Ovary (tissue), 9 donors: Measurements from ENCODE around the gene NTRK2. TPM values are rescaled to one million over a fixed set of nuclear protein-coding genes. Genes with fewer than 3 reads are reported as not detected.

Source experiments
- DNase-seq, 5 donors: peaks; one replicate each; pipeline ENCODE4 v3.0.0-alpha.2; 2019 to 2020
- H3K27ac ChIP-seq, 2 donors: fragments of 200-600 bp; one replicate each; pipeline versions ENCODE4 v1.5.1 to v1.8.0; 2019 to 2022
- H3K27me3 ChIP-seq: fragments of 200-600 bp; one replicate; pipeline ENCODE4 v1.8.0; 2022
- H3K36me3 ChIP-seq: fragments of 200-600 bp; sonication (generic); one replicate; pipeline ENCODE4 v1.5.1; 2019
- H3K4me1 ChIP-seq: one replicate; pipeline ENCODE4 v1.8.1; 2013; ENCODE audit warnings: mild to moderate bottlenecking, moderate library complexity; ENCODE audit not compliant: insufficient read depth
- H3K4me3 ChIP-seq: fragments of 200-600 bp; sonication (generic); one replicate; pipeline ENCODE4 v1.5.1; 2017
- H3K9me3 ChIP-seq, 2 donors: fragments of 200-600 bp in 1 of 2; sonication (generic) in 1 of 2; one replicate each; pipeline versions ENCODE4 v1.5.1 to v1.8.1; 2013 to 2019; ENCODE audit warnings: mild to moderate bottlenecking in 1 of 2, moderate library complexity in 1 of 2
- CTCF ChIP-seq, 3 donors: fragments of 450-650 bp in 2 of 3; fragments of 200-600 bp in 1 of 3; IDR thresholded peaks; one replicate each; pipeline versions ENCODE4 v1.5.1 to v1.8.0; 2016 to 2022; ENCODE audit warnings: antibody characterized with exemption in 3 of 3, mild to moderate bottlenecking in 1 of 3
- EP300 ChIP-seq: sonication (generic); formaldehyde crosslinking; IDR thresholded peaks from one replicate; pipeline ENCODE4 v1.6.1; 2017; ENCODE audit warnings: antibody characterized with exemption
- POLR2A ChIP-seq: fragments of 450-650 bp; IDR thresholded peaks from one replicate; pipeline ENCODE4 v1.6.1; 2017; ENCODE audit warnings: antibody characterized with exemption, mild to moderate bottlenecking, moderate library complexity
- WGBS, 3 donors: extraction: QIAGEN DNeasy Blood & Tissue Kit in 1 of 3; methylation state at CpG; one replicate each; pipeline versions ENCODE4 v1.1.5 to v1.1.7; 2013 to 2017; 5-methylcytosine and 5-hydroxymethylcytosine counted together
- intact Hi-C, 4 donors: fragments of 100-400 bp; cut with DNase I; formaldehyde crosslinking; loops; one replicate each; pipeline versions ENCODE4 v1.11.0 to v1.15.1; 2022 to 2023
- polyA plus RNA-seq, 2 donors: library from polyadenylated mRNA; stranded (reverse); fragments of 200-250 nt in 1 of 2; fragments of 350-450 nt in 1 of 2; fragmentation: Illumina TruSeq in 1 of 2; extraction: RNeasy Lipid Tissue Mini Kit (QIAGEN cat#74804) in 1 of 2; gene quantifications; one replicate each; pipeline ENCODE4 v1.2.3, GENCODE V29; 2013 to 2014
- total RNA-seq, 7 donors: library from RNA; depleted of rRNA in 2 of 7; stranded (reverse); fragments of >200 nt in 2 of 7; fragmentation: NEBNext Ultra II Directional in 3 of 7; extraction: Animal tissue kit (Norgen Biotek cat#: 25700) in 3 of 7; gene quantifications; one replicate each; pipeline versions ENCODE4 v1.1.0 to v1.2.4, GENCODE V29; 2016 to 2023
- donor health status: DM: no; HTN: no; CAD: no; lungs with moderate emphysema.
- donor health status: DM: no; HTN: no; CAD: no.
- donor health status: Bipolar disorder and iron deficiency.
- donor health status: DM: yes; HTN: yes; CAD: no.
- donor health status: DM: no; HTN: no; CAD: no.
- donor health status: DM: yes; HTN: yes; CAD: no.

Gene NTRK2
- total and polyA plus RNA-seq, 9 donors = 6.4 to 31.1 (median 10.8) TPM

GRCh38 chr9:84761137-84761808 lies 91.7 kb downstream of the NTRK2 start:
- intact Hi-C loops = no loop called here
- H3K4me1 ChIP-seq = no peaks in the 10 kb centered on the region
- H3K27me3 ChIP-seq = no peaks in the 10 kb centered on the region
- H3K27ac ChIP-seq = no peak overlapping the region
- no peak for TF ChIP-seq POLR2A
- TF ChIP-seq CTCF (IDR thresholded peaks at IDR 0.05) = no peak
- no peak for DNase-seq
- H3K36me3 ChIP-seq = no peaks in the 10 kb centered on the region
- WGBS, 3 donors = 90 to 95% (median 93%) methylated on average over 2 of the region's 2 CpGs
- H3K4me3 ChIP-seq = no peak overlapping the region
- H3K9me3 ChIP-seq = no peaks in the 10 kb centered on the region

- intact Hi-C loops = no loop called here
- Histone ChIP-seq H3K4me1 (peaks cover 6% of the 10 kb centered on the region), H3K27me3 (no peaks in the 10 kb centered on the region), H3K36me3 (no peaks in the 10 kb centered on the region), H3K27ac (no peak overlapping the region), H3K4me3 (no peak overlapping the region), H3K9me3 (no peaks in the 10 kb centered on the region)
- 88 to 96% (median 94%) methylated on average over 3 of the region's 3 CpGs for WGBS, 3 donors
- no peak for DNase-seq
- TF ChIP-seq EP300 (no peak), CTCF (IDR thresholded peaks at IDR 0.05) (no peak), POLR2A (no peak)
Observed at GRCh38 chr9:84772511-84772910, 103.0 kb downstream of the NTRK2 start.

GRCh38 chr9:84773022-84773421 lies 103.5 kb downstream of the NTRK2 start:
- TF ChIP-seq POLR2A = no peak
- TF ChIP-seq EP300 = no peak
- no peak for TF ChIP-seq CTCF (IDR thresholded peaks at IDR 0.05)
- no peaks in the 10 kb centered on the region for H3K36me3 ChIP-seq
- DNase-seq = no peak
- no peak overlapping the region for H3K27ac ChIP-seq
- H3K27me3 ChIP-seq = no peaks in the 10 kb centered on the region
- H3K4me1 ChIP-seq = peaks cover 6% of the 10 kb centered on the region
- H3K4me3 ChIP-seq = no peak overlapping the region
- no peaks in the 10 kb centered on the region for H3K9me3 ChIP-seq
- intact Hi-C loops = no loop called here

- no peak overlapping the region for H3K27ac ChIP-seq
- H3K36me3 ChIP-seq = no peaks in the 10 kb centered on the region
- DNase-seq = no peak
- 94 to 95% (median 94%) methylated on average over 4 of the region's 4 CpGs for WGBS, 3 donors
- TF ChIP-seq POLR2A (no peak), CTCF (IDR thresholded peaks at IDR 0.05) (no peak), EP300 (no peak)
- H3K4me3 ChIP-seq = no peak overlapping the region
- H3K27me3 ChIP-seq = no peaks in the 10 kb centered on the region
- H3K4me1 ChIP-seq = peaks cover 2% of the 10 kb centered on the region
- intact Hi-C loops = loop anchor here in 1 of 4 donors (5.0 kb wide), 1 partner anchor 363 kb away; no protein-coding TSS in a partner anchor
- H3K9me3 ChIP-seq = no peaks in the 10 kb centered on the region
Observed at GRCh38 chr9:84775056-84775643, 105.6 kb downstream of the NTRK2 start.
